ENCODE results near the gene DNAJC21. TPM values are rescaled to one million over a fixed set of nuclear protein-coding genes. Genes with fewer than 3 reads are reported as not detected.
"Not testable (repeated sequence)": the region's sequence is repeated elsewhere in the genome, so short reads cannot be mapped to it uniquely, and the experiment has no call there.

DNAJC21 gene
- total RNA-seq, 1 donor from 2014 or later = 57.7 TPM

DNA sequence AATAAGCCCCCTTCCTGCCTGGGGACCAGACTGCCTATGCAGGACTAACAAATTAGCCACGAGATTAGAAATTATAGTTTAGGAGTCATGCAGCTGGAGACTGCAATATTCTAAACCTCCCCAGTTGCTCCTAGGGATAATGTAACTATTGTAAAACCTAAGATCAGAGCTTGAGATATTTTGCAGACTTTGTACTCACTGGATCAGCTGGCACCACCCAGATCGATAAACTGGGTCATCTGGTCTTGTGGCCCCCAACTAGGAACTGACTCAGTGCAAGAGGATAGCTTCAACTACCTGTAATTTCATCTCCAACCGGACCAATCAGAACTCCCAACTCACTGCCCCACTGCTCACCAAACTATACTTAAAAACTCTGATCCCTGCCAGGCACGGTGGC lies 38.2 kb downstream of the DNAJC21 start:
- H3K27me3 ChIP-seq = no peaks in the 10 kb centered on the region
- no peaks in the 10 kb centered on the region for H3K9me3 ChIP-seq
- TF ChIP-seq, protein P1, sequence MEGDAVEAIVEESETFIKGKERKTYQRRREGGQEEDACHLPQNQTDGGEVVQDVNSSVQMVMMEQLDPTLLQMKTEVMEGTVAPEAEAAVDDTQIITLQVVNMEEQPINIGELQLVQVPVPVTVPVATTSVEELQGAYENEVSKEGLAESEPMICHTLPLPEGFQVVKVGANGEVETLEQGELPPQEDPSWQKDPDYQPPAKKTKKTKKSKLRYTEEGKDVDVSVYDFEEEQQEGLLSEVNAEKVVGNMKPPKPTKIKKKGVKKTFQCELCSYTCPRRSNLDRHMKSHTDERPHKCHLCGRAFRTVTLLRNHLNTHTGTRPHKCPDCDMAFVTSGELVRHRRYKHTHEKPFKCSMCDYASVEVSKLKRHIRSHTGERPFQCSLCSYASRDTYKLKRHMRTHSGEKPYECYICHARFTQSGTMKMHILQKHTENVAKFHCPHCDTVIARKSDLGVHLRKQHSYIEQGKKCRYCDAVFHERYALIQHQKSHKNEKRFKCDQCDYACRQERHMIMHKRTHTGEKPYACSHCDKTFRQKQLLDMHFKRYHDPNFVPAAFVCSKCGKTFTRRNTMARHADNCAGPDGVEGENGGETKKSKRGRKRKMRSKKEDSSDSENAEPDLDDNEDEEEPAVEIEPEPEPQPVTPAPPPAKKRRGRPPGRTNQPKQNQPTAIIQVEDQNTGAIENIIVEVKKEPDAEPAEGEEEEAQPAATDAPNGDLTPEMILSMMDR (IDR thresholded peaks at IDR 0.05) = no peak
- ATAC-seq (no peak), DNase-seq (no peak)
- intact Hi-C loops (cut with DNase I) = no loop called here
- no peak overlapping the region for H3K4me3 ChIP-seq
- no peak overlapping the region for H3K27ac ChIP-seq
- H3K36me3 ChIP-seq = no peaks in the 10 kb centered on the region
- no peaks in the 10 kb centered on the region for H3K4me1 ChIP-seq

DNA sequence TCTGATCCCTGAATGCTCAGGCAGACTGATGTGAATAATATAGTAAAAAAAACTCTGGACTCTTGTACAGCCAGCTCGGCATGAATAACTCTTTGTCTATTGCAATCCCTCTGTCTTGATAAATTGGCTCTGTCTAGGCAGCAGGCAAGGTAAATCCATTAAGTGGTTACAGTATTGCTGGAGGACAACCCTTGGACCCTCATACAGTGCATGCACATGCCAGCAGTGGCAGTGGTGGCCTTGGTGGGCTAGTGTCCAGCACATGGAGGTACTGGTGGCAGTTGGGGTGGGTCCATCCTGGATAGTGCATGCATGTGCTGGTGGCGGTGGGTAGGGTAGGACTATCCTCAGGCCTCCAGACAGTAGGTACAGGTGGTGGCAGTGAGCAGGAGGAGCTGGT lies 38.9 kb downstream of the DNAJC21 start:
- intact Hi-C loops (cut with DNase I) = no loop called here
- no peak overlapping the region for H3K27ac ChIP-seq
- ATAC-seq = peak; percentile 22

DNA sequence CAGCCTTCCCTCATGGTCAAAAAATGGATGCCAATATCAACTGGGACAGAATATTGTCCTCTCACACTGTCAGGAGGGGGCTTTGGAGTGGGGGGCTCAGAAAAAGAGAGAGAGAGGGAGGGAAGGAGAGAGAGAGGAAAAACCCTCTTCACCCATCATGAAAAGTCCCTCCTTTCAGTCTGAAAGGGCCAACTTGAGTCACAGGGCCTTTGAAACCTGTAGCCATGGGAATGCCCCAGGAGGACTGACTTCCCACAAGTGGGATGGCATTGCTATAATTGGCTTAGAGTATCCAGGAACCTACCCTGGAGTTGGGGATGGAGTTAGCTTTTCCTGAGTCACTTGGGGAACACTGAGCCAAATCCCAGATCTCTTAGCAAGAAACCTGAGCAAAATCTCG lies 41.2 kb downstream of the DNAJC21 start:
- Histone ChIP-seq H3K36me3 (no peaks in the 10 kb centered on the region), H3K4me1 (no peaks in the 10 kb centered on the region), H3K27me3 (no peaks in the 10 kb centered on the region), H3K4me3 (no peak overlapping the region), H3K27ac (no peak overlapping the region), H3K9me3 (no peaks in the 10 kb centered on the region)
- ATAC-seq (no peak), DNase-seq (no peak)
- intact Hi-C loops (cut with DNase I) = no loop called here
- TF ChIP-seq, protein P1 (IDR thresholded peaks at IDR 0.05) = no peak

More for the DNA sequence above, 38.9 kb downstream of the DNAJC21 start:
- TF ChIP-seq, protein P1 (IDR thresholded peaks at IDR 0.05) = no peak
- H3K27me3 ChIP-seq = no peaks in the 10 kb centered on the region
- no peak overlapping the region for H3K4me3 ChIP-seq
- no peaks in the 10 kb centered on the region for H3K36me3 ChIP-seq
- DNase-seq = no peak
- H3K9me3 ChIP-seq = no peaks in the 10 kb centered on the region
- no peaks in the 10 kb centered on the region for H3K4me1 ChIP-seq

DNA sequence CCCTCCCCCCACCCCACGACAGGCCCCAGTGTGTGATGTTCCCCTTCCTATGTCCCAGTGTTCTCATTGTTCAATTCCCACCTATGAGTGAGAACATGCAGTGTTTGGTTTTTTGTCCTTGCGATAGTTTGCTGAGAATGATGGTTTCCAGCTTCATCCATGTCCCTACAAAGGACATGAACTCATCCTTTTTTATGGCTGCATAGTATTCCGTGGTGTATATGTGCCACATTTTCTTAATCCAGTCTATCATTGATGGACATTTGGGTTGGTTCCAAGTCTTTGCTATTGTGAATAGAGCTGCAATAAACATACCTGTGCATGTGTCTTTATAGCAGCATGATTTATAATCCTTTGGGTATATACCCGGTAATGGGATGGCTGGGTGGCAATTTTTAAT lies 42.3 kb downstream of the DNAJC21 start:
- H3K4me3 ChIP-seq; H3K9me3 ChIP-seq; H3K36me3 ChIP-seq; H3K27ac ChIP-seq; intact Hi-C loops (cut with DNase I); H3K4me1 ChIP-seq; H3K27me3 ChIP-seq; DNase-seq; ATAC-seq: not testable (repeated sequence)

DNA sequence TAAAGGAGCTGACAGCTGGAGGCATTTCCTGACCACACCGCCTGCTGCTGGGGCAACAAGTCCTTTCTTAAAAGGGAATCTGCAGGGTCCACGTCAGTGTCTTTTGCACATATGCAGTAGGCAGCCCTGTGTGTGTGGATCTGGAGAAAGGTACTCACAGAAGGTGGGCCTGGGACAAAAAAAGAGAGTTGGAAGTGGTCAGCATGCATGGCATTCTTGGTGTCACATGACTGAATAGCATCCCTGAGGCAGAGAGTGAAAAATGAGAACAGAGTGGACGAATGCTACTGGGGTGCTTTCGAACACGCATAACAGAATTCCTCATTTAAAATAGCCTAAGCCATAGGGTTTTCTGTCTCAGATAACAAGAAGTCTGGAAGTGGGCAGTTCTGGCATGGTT lies 47.0 kb downstream of the DNAJC21 start:
- no peaks in the 10 kb centered on the region for H3K4me1 ChIP-seq
- ATAC-seq = no peak
- intact Hi-C loops (cut with DNase I) = no loop called here

DNA sequence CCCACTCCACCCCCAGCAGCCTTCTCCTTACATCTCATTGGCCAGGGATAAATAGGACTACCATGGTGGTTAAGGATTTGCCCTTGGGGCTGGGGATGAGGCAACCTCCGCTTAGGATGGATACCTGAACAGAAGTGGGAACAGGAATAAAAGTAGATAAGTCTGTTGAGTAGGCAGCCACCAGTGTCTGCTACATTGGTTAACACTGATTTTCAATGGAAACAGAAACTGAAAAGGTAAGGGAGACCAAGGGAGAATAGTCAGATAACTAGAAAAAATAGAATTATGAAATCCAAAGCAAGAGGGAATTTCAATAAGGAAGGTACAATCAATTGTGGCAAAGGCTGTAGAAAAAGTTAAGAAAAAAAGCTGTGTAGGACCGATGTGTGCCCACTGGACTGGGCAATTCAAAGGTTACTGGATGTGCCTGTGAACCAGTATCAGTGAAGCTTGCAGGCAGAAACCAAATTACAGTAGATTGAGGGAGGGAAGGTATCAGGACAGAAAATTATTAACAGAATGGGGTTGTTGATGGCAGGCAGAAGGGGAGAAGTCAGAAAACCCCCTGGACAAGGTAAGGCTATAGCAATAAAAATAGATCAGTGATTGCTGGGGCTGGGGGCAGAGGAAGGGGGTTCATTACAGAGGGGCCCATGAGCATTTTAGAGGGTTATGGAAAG lies 48.7 kb downstream of the DNAJC21 start:
- intact Hi-C loops (cut with DNase I) = no loop called here
- TF ChIP-seq, protein P1 (IDR thresholded peaks at IDR 0.05) = no peak
- no peak overlapping the region for H3K4me3 ChIP-seq
- H3K4me1 ChIP-seq = no peaks in the 10 kb centered on the region
- DNase-seq = no peak
- no peaks in the 10 kb centered on the region for H3K9me3 ChIP-seq
- no peak for ATAC-seq
- no peak overlapping the region for H3K27ac ChIP-seq
- no peaks in the 10 kb centered on the region for H3K27me3 ChIP-seq
- H3K36me3 ChIP-seq = no peaks in the 10 kb centered on the region

More for the DNA sequence above, 47.0 kb downstream of the DNAJC21 start:
- H3K27ac ChIP-seq = no peak overlapping the region
- no peak for DNase-seq
- H3K27me3 ChIP-seq = no peaks in the 10 kb centered on the region
- no peaks in the 10 kb centered on the region for H3K9me3 ChIP-seq
- H3K36me3 ChIP-seq = no peaks in the 10 kb centered on the region
- TF ChIP-seq, protein P1 (IDR thresholded peaks at IDR 0.05) = no peak
- no peak overlapping the region for H3K4me3 ChIP-seq
